Upper lobe of left lung (tissue), 4 donors: ENCODE data around the gene REV3L.

Experiments
- POLR2A ChIP-seq, 4 donors: fragments of 450-650 bp; IDR thresholded peaks; one replicate each; pipeline ENCODE4 v1.5.1; 2016 to 2017; ENCODE audit warnings: antibody characterized with exemption in 4 of 4, mild to moderate bottlenecking in 2 of 4
- TF ChIP-seq, protein P1 (sequence below), 6 experiments: fragments of 450-650 bp in 4 of 6; fragments of 200-600 bp in 2 of 6; sonication (generic) in 2 of 6; IDR thresholded peaks; one replicate each; pipeline ENCODE4 v1.5.1; 2016 to 2019; ENCODE audit warnings: antibody characterized with exemption in 6 of 6

DNA sequence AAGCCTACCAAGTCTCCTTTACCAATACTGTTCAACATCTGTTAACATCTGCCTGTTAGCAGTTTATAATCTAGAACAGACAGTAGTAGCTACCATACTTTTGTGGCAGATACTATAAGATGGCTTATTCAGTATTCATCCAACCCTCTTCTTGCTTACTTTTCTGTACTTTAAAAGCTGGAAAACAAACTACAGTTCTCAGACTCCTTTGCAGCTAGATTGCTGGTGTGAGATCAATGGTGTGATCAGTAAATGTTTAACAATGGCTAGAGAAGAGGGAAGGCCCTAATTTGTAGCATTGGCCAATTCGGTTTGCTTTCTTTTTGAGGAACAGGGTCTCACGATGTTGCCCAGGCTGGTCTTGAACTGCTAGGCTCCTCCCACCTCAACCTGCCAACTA, 3.5 kb upstream of the REV3L start:
- TF ChIP-seq, protein P1, sequence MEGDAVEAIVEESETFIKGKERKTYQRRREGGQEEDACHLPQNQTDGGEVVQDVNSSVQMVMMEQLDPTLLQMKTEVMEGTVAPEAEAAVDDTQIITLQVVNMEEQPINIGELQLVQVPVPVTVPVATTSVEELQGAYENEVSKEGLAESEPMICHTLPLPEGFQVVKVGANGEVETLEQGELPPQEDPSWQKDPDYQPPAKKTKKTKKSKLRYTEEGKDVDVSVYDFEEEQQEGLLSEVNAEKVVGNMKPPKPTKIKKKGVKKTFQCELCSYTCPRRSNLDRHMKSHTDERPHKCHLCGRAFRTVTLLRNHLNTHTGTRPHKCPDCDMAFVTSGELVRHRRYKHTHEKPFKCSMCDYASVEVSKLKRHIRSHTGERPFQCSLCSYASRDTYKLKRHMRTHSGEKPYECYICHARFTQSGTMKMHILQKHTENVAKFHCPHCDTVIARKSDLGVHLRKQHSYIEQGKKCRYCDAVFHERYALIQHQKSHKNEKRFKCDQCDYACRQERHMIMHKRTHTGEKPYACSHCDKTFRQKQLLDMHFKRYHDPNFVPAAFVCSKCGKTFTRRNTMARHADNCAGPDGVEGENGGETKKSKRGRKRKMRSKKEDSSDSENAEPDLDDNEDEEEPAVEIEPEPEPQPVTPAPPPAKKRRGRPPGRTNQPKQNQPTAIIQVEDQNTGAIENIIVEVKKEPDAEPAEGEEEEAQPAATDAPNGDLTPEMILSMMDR (IDR thresholded peaks at IDR 0.05), result no peak
- TF ChIP-seq POLR2A (IDR thresholded peaks at IDR 0.05), result no peak
